Left forelimb (tissue), 1 donor: Measurements from ENCODE around the gene PPP6R2.
A peak's percentile ranks its signal among the peaks of the same experiment; 100 is the strongest.
"Not testable (repeated sequence)": the region's sequence is repeated elsewhere in the genome, so short reads cannot be mapped to it uniquely, and the experiment has no call there.

Experiments used
- DNase-seq: peaks from one replicate; pipeline ENCODE4 v3.0.0-alpha.2; 2018; ENCODE audit warnings: low spot score

The PPP6R2 gene

GRCh38 chr22:50318698-50319411, 24.3 kb upstream of the PPP6R2 start:
- no peak for DNase-seq

- DNase-seq, result no peak
Observed at GRCh38 chr22:50319503-50319951, 23.6 kb upstream of the PPP6R2 start.

GRCh38 chr22:50320116-50320515, 23.0 kb upstream of the PPP6R2 start:
- no peak for DNase-seq

- no peak for DNase-seq
Observed at GRCh38 chr22:50320671-50321325, 22.3 kb upstream of the PPP6R2 start.

- DNase-seq, result not testable (repeated sequence)
Observed at GRCh38 chr22:50322382-50323104, 20.6 kb upstream of the PPP6R2 start.

DNA sequence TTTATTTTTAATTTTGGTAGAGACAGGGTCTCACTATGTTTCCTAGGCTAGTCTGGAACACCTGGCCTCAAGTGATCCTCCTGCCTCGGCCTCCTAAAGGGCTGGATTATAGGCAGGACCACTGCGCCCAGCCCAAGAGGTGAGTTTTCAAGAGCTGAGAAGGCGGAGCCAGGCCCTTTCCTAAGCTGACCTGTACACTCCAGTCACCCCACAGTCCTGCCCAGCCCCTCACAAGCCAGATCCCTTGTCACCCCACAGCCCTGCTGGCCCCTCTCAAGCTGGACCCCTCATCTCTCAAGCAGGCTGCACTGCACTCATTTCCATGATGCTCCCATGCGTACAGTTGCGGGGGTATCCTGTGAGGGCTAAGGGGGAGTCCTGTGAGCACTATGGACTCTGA, 19.2 kb upstream of the PPP6R2 start:
- DNase-seq, result no peak

GRCh38 chr22:50325444-50326224, 17.5 kb upstream of the PPP6R2 start:
- no peak for DNase-seq

DNA sequence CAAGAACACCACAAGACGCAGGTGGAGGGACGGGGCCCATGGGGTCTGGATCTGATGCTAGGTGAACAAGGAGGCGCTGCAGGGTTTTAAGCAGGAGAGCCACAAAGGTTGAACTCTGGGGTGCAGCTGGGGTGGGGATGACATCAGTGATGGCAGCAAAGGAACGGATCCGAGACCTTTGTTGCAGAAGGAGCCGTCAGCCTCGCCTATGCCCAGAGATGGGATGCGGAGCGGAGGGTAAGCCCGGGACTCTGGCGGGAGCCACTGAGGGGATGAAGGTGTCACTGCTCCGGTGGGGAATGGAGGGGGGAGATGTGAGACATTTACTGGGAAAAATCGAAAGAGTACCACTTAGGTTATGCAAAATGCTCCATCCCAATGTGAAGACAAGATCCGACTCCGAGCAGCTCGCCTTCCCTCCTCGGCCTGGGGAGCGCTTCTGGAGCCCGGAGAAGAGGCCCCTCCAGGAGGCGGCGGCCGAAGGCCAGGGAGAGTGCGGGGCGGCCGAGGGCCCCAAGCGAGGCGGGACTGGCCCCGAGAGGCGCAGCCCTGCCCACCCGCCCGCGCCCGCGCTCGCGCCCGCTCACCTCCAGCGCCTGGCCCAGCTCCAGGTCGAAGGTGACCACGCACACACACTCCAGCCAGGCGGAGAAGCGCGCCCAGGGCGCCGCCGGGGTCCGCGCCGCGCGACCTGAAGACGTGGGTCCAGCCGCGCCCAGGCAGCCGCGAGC, 16.7 kb upstream of the PPP6R2 start:
- no peak for DNase-seq

GRCh38 chr22:50326956-50327710, 16.0 kb upstream of the PPP6R2 start, which contains the start of gene DENND6B:
DENND6B (minus strand) TSS chr22:50327012; CDS start chr22:50326988, 24 bp downstream.
- DNase-seq, result peak; percentile 91

DNA sequence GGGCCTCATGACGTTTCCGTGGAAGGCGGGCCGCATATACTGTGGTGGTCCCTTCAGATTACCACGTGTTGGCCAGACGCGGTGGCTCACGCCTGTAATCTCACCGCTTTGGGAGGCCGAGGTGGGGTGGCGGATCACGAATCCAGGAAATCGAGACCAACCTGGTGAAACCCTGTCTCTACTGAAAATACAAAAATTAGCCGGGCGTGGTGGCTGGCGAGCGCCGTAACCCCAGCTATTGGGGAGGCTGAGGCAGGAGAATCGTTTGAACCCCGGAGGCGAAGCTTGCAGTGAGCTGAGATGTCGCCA, 15.5 kb upstream of the PPP6R2 start:
- DNase-seq, result no peak

DNA sequence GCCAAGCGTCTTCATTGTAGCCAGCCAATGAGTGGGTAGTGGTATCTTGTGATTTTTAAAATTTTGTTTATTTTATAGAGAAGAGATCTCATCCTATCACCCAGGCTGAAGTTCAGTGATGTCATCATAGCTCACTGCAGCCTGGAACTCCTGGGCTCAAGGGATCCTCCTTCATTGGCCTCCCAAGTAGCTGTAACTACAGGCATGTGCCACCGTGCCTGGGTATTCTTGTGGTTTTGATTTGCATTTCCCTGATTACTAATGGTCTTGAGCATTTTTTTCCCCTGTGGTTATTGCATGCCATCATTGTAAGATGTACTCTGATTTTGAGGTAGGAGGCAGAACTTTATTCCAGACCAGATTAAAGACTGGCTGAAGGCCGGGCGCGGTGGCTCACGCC, 13.9 kb upstream of the PPP6R2 start:
- DNase-seq, result no peak

- not testable (repeated sequence) for DNase-seq
Observed at GRCh38 chr22:50334433-50334832, 8.7 kb upstream of the PPP6R2 start.

DNA sequence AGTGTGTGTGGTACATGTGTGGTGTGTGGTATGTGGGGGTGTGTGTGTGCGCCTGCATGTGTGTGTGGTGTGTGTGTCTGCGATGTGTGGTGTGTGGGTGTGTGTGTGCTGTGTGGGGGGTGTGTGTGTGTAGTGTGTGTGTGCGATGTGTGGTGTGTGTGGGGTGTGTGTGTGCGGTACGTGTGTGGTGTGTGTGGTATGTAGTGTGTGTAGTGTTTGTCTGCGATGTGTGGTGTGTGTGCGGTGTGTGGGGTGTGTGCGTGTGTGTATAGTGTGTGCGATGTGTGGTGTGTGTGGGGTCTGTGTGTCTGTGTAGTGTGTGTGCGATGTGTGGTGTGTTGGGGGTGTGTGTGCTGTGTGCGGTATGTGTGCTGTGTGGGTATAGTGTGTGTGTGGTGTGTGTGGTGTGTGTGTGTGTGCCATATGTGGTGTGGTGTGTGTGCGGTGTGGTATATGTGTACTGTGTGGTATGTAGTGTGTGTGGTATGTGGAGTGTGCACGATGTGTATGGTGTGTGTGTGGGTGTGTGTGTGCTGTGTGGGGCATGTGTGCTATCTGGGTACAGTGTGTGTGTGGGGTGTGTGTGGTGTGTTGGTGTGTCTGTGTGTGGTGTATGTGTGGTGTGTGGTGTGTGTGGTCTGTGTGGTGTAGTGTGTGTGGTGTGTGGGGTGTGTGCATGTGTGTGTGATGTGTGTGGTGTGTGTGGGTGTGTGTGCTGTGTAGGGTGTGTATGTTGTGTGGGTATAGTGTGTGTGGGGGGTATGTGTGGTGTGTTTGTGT, 5.7 kb upstream of the PPP6R2 start:
- DNase-seq, result no peak

- DNase-seq, result no peak
Observed at GRCh38 chr22:50338042-50338573, 5.0 kb upstream of the PPP6R2 start.

GRCh38 chr22:50338860-50339462, 4.2 kb upstream of the PPP6R2 start:
- no peak for DNase-seq

GRCh38 chr22:50339945-50340879, 2.9 kb upstream of the PPP6R2 start:
- no peak for DNase-seq

DNA sequence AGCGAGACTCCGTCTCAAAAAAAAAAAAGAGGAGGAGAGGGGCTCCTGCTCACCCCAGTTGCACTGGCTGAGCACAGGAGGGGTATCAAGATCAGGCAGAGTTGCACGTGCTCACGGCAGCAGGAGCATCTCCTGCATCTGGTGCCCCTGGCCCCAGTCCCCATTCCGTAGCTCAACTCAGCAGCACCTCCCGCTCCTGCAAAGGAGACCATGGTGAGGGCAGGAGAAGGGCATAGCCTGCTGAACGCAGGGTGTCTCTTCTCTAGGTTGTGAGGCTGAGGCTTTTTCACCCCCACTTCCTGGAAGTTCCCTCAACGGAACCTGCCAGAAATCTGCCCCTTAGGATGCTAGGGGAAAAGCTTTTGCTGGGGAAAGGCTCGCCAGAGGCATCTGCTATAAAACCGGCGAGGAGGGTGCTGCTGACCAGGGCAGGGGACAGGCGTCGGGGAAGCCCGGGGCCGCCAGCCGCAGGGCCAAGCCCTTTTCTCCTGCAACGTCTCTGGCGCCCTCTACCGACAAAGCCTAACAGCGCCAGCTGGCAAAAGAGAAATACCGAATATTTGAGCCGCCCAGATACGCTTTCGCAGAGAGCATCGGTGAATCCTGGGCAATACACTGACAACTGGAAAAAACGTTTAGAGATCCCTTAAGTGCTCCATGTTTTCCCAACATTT, 1.0 kb upstream of the PPP6R2 start:
- peak; percentile 90 for DNase-seq

DNA sequence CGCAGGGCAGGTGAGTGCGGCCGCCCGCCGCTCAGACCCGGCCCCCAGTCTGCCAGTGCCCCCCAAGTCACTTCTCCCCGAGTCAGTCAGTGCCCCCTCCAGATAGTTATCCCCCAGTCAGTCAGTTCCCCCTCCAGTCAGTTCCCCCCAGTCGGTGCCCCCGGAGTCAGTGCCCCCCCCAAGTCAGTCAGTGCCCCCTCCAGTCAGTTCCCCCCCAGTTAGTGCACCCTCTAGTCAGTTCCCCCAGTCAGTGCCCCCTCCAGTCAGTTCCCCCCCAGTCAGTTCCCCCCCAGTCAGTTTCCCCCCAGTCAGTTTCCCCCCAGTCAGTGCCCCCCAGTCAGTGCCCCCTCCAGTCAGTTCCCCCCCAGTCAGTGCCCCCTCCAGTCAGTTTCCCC, 411 bp downstream of the PPP6R2 start:
- no peak for DNase-seq
